Activated T-cell treated with anti-CD3 and anti-CD28 coated beads for 48 hours (primary cell): ENCODE data around the gene NCK2.

ENCODE experiments used
- DNase-seq: peaks from one replicate; pipeline ENCODE4 v3.0.0-alpha.2; 2020; ENCODE audit warnings: low read depth

Gene NCK2

GRCh38 chr2:105928086-105928485 lies 183.4 kb downstream of the NCK2 start:
- no peak for DNase-seq

DNA sequence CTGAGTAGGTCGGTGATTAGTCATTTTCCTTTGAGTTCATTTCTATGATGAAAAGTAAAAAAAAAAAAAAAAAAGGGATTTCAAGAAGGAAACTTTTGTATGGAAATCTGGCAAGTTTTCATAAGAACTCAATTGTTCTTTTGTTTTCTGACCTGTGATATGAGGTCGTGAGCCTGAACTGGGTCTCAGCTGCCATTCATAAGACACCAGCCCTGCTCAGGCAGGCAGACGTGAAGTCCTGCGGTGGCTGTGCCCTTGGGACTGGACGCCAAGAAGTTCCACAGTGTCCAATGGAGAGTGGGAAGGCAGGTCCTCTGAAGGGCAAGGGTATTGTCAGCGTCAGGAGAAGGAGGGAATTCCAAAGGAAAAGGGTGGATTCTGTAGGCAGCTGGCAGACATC lies 183.9 kb downstream of the NCK2 start:
- DNase-seq, result no peak

DNA sequence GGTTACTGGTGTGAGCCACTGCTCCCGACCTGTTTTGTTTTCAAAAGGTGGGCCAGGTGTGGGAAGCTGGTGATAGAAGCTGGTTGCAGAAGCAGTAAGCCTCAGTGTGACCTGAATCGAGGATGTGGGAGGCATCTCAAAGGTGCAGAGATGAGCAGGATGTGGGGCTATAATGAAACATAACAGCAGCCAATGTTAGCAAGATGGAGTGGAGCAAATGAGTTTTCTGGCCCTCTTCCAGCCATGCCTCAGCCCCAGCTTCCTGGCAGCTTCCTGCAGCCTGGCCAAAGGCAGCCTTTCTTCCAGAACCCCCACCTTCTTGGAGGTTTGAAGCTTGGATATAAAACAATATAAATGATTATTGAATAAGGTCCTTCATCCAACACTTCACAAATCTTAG lies 184.8 kb downstream of the NCK2 start:
- DNase-seq, result peak; percentile 25

GRCh38 chr2:105932582-105932981 lies 187.9 kb downstream of the NCK2 start:
- DNase-seq, result no peak

GRCh38 chr2:105933906-105934305 lies 189.2 kb downstream of the NCK2 start:
- no peak for DNase-seq

GRCh38 chr2:105934467-105934866 lies 189.8 kb downstream of the NCK2 start:
- peak; percentile 33 for DNase-seq

- no peak for DNase-seq
Observed at GRCh38 chr2:105935063-105935462, 190.4 kb downstream of the NCK2 start.

GRCh38 chr2:105936954-105937353 lies 192.2 kb downstream of the NCK2 start:
- DNase-seq, result no peak

DNA sequence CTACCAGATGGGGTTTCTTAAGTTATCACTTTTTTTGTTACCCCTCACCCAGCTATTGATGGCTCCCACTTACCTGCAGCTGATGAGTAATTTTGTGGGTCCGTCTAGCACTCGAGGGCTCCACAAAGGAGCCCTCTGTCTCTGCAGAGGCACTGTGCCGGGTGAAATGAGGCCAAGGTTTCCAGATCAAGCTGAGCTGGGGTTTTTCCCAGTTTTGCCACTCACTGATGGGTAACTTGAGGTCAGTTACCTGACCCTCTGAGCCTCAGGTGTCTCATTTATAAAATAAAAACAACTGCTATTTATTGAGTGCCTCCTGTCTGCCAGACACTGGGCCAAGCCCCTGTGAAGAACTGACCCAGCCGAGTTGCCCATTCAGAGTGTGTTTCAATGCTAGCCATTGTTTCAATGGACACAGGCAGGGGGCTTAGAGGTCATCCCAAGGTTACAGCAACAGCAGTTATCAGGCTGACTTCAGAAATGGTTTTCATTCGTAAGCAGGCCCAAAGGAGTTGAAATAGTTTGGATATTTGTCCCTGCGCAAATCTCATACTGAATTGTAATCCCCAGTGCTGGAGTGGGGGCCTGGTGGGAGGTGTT lies 192.9 kb downstream of the NCK2 start:
- no peak for DNase-seq
